Neural progenitor cell (in vitro differentiated cells): ENCODE results near the gene PKD2L1. TPM values are rescaled to one million over a fixed set of nuclear protein-coding genes. Genes with fewer than 3 reads are reported as not detected.

ENCODE experiments used
- DNase-seq: peaks from one replicate; pipeline ENCODE4 v3.0.0-alpha.2; 2016; ENCODE audit warnings: low spot score
- H2AFZ ChIP-seq: fragments of 200-600 bp; sonication (generic); replicated peaks from 2 replicates; pipeline ENCODE4 v1.6.1; 2016; ENCODE audit warnings: antibody characterized with exemption
- H3F3A ChIP-seq: fragments of 200-600 bp; sonication (generic); 2 replicates; pipeline ENCODE4 v1.6.1; 2016; ENCODE audit warnings: antibody characterized with exemption, low read depth
- H3K27ac ChIP-seq: fragments of 200-600 bp; sonication (generic); 2 replicates; pipeline ENCODE4 v1.5.1; 2016; ENCODE audit warnings: mild to moderate bottlenecking
- H3K27me3 ChIP-seq: fragments of 200-600 bp; sonication (generic); 2 replicates; pipeline ENCODE4 v1.6.1; 2016; ENCODE audit warnings: mild to moderate bottlenecking, moderate library complexity
- H3K36me3 ChIP-seq: fragments of 200-600 bp; sonication (generic); 2 replicates; pipeline ENCODE4 v1.5.1; 2016
- H3K4me1 ChIP-seq: fragments of 200-600 bp; sonication (generic); 2 replicates; pipeline ENCODE4 v1.6.1; 2016; ENCODE audit warnings: mixed run types
- H3K4me2 ChIP-seq: fragments of 200-600 bp; sonication (generic); 2 replicates; pipeline ENCODE4 v1.6.1; 2016
- H3K4me3 ChIP-seq: fragments of 200-600 bp; sonication (generic); 2 replicates; pipeline ENCODE4 v1.5.1; 2016
- H3K79me2 ChIP-seq: fragments of 200-600 bp; sonication (generic); 2 replicates; pipeline ENCODE4 v1.6.1; 2016; ENCODE audit warnings: low read depth
- H3K9ac ChIP-seq: fragments of 200-600 bp; sonication (generic); 2 replicates; pipeline ENCODE4 v1.6.1; 2016
- H3K9me3 ChIP-seq: fragments of 200-600 bp; sonication (generic); 2 replicates; pipeline ENCODE4 v1.5.1; 2016; ENCODE audit warnings: low read depth
- H4K20me1 ChIP-seq: fragments of 200-600 bp; sonication (generic); 2 replicates; pipeline ENCODE4 v1.6.1; 2016; ENCODE audit warnings: low read depth
- H3K27ac Mint-ChIP-seq: 3 replicates; pipeline ENCODE4 v1.8.0; 2021; ENCODE audit warnings: mixed read lengths
- H3K27me3 Mint-ChIP-seq: 2 replicates; pipeline ENCODE4 v1.8.0; 2022; ENCODE audit warnings: low read depth, mild to moderate bottlenecking, inconsistent platforms, moderate library complexity, mixed read lengths; ENCODE audit not compliant: insufficient read depth
- H3K36me3 Mint-ChIP-seq: 3 replicates; pipeline ENCODE4 v1.8.0; 2021; ENCODE audit warnings: mixed read lengths
- H3K4me1 Mint-ChIP-seq: 3 replicates; pipeline ENCODE4 v1.8.0; 2021; ENCODE audit warnings: mixed read lengths
- H3K4me3 Mint-ChIP-seq: 3 replicates; pipeline ENCODE4 v1.8.0; 2021; ENCODE audit warnings: mild to moderate bottlenecking, moderate library complexity, mixed read lengths
- H3K9me3 Mint-ChIP-seq: 3 replicates; pipeline ENCODE4 v1.8.0; 2020; ENCODE audit warnings: mixed read lengths
- EZH2 ChIP-seq: fragments of 200-600 bp; sonication (generic); IDR thresholded peaks from 2 replicates; pipeline ENCODE4 v1.6.1; 2017; ENCODE audit warnings: antibody characterized with exemption, mild to moderate bottlenecking, moderate library complexity
- EZH2phosphoT487 ChIP-seq: fragments of 200-600 bp; sonication (generic); IDR thresholded peaks from 2 replicates; pipeline ENCODE4 v1.6.1; 2017; ENCODE audit warnings: antibody characterized with exemption
- total RNA-seq: library from RNA; depleted of rRNA; stranded (reverse); fragments of >200 nt; gene quantifications from 2 replicates; pipeline ENCODE4 v1.2.3, GENCODE V29; 2015; ENCODE audit warnings: low replicate concordance
- TF ChIP-seq, protein P1 (sequence below): fragments of 200-600 bp; sonication (generic); IDR thresholded peaks from 2 replicates; pipeline ENCODE4 v1.5.1; 2017; ENCODE audit warnings: antibody characterized with exemption, mild to moderate bottlenecking

PKD2L1 gene
- total RNA-seq, 1 donor from 2014 or later: not detected

DNA sequence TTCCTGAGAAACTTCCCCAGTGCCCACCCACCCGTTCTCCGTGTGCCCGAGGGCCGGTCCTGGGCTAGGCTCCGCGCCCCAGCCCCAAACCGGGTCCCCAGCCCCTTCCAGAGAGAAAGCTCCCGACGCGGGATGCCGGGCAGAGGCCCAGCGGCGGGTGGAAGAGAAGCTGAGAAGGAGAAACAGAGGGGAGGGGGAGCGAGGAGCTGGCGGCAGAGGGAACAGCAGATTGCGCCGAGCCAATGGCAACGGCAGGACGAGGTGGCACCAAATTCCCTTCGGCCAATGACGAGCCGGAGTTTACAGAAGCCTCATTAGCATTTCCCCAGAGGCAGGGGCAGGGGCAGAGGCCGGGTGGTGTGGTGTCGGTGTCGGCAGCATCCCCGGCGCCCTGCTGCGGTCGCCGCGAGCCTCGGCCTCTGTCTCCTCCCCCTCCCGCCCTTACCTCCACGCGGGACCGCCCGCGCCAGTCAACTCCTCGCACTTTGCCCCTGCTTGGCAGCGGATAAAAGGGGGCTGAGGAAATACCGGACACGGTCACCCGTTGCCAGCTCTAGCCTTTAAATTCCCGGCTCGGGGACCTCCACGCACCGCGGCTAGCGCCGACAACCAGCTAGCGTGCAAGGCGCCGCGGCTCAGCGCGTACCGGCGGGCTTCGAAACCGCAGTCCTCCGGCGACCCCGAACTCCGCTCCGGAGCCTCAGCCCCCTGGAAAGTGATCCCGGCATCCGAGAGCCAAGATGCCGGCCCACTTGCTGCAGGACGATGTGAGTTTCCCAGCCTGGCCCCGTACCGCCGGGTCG, 16.9 kb upstream of the PKD2L1 start, which contains the start of gene SCD:
Gene SCD (plus strand): TSS at position 469 of the 803 bp plus-strand sequence. CDS start 272 bp downstream, at position 741.
- Mint-ChIP-seq H3K9me3 (no peaks in the 10 kb centered on the region), H3K4me3 (peak within 1 kb of the TSS; percentile 100), H3K27ac (peak within 1 kb of the TSS; percentile 91), H3K4me1 (peaks cover 69% of the 10 kb centered on the region), H3K36me3 (peaks cover 41% of the 10 kb centered on the region), H3K27me3 (peaks cover 11% of the 10 kb centered on the region)
- Histone ChIP-seq H3K27me3 (no peaks in the 10 kb centered on the region), H3K4me3 (peak within 1 kb of the TSS; percentile 84), H2AFZ (peak within 1 kb of the TSS; percentile 32), H3K9me3 (no peaks in the 10 kb centered on the region), H3K4me1 (peaks cover 41% of the 10 kb centered on the region), H3F3A (peaks cover 22% of the 10 kb centered on the region), H3K4me2 (peak within 1 kb of the TSS; percentile 92), H4K20me1 (peaks cover 47% of the 10 kb centered on the region), H3K27ac (peak within 1 kb of the TSS; percentile 100), H3K36me3 (peaks cover 9% of the 10 kb centered on the region), H3K79me2 (peaks cover 71% of the 10 kb centered on the region), H3K9ac (peak within 1 kb of the TSS; percentile 88)
- peak; percentile 97 for DNase-seq
- TF ChIP-seq EZH2 (no peak), EZH2phosphoT487 (peak; percentile 17)

DNA sequence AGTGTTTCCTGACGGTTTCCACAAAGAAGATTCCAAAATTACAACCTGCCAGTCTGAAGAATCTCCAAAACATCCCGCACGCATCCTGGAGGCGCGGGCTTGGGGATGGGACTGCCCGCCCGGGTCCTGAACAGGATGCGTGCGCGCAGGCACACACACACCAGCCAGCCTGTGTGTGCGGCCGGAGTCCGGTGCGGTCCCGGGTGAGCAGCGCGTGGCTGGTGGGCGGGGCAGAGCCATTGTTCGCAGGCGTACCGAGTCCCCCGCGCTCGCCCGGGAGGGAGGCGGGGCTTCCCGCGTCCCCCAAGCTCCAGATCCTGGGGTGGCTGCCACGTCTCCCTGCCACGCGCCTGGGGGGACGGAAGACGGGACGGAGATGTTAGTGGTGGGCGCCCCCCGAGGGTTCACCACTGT, 16.3 kb upstream of the PKD2L1 start:
- Mint-ChIP-seq H3K9me3 (no peaks in the 10 kb centered on the region), H3K36me3 (peaks cover 35% of the 10 kb centered on the region), H3K4me3 (peak overlapping the region; percentile 100), H3K27me3 (peaks cover 12% of the 10 kb centered on the region), H3K4me1 (peaks cover 69% of the 10 kb centered on the region), H3K27ac (peak overlapping the region; percentile 89)
- peak overlapping the region; percentile 84 for H3K4me3 ChIP-seq
- H3K36me3 ChIP-seq: peaks cover 3% of the 10 kb centered on the region
- peaks cover 41% of the 10 kb centered on the region for H4K20me1 ChIP-seq
- H3K27me3 ChIP-seq: no peaks in the 10 kb centered on the region
- peaks cover 37% of the 10 kb centered on the region for H3K4me1 ChIP-seq
- peak overlapping the region; percentile 32 for H2AFZ ChIP-seq
- peak overlapping the region; percentile 78 for H3K9ac ChIP-seq
- no peaks in the 10 kb centered on the region for H3K9me3 ChIP-seq
- peaks cover 65% of the 10 kb centered on the region for H3K79me2 ChIP-seq
- H3F3A ChIP-seq: peaks cover 27% of the 10 kb centered on the region
- TF ChIP-seq EZH2phosphoT487: no peak
- no peak for TF ChIP-seq EZH2
- TF ChIP-seq, protein P1, sequence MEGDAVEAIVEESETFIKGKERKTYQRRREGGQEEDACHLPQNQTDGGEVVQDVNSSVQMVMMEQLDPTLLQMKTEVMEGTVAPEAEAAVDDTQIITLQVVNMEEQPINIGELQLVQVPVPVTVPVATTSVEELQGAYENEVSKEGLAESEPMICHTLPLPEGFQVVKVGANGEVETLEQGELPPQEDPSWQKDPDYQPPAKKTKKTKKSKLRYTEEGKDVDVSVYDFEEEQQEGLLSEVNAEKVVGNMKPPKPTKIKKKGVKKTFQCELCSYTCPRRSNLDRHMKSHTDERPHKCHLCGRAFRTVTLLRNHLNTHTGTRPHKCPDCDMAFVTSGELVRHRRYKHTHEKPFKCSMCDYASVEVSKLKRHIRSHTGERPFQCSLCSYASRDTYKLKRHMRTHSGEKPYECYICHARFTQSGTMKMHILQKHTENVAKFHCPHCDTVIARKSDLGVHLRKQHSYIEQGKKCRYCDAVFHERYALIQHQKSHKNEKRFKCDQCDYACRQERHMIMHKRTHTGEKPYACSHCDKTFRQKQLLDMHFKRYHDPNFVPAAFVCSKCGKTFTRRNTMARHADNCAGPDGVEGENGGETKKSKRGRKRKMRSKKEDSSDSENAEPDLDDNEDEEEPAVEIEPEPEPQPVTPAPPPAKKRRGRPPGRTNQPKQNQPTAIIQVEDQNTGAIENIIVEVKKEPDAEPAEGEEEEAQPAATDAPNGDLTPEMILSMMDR: no peak
- peak overlapping the region; percentile 100 for H3K27ac ChIP-seq
- DNase-seq: peak; percentile 94
- H3K4me2 ChIP-seq: peak overlapping the region; percentile 92

DNA sequence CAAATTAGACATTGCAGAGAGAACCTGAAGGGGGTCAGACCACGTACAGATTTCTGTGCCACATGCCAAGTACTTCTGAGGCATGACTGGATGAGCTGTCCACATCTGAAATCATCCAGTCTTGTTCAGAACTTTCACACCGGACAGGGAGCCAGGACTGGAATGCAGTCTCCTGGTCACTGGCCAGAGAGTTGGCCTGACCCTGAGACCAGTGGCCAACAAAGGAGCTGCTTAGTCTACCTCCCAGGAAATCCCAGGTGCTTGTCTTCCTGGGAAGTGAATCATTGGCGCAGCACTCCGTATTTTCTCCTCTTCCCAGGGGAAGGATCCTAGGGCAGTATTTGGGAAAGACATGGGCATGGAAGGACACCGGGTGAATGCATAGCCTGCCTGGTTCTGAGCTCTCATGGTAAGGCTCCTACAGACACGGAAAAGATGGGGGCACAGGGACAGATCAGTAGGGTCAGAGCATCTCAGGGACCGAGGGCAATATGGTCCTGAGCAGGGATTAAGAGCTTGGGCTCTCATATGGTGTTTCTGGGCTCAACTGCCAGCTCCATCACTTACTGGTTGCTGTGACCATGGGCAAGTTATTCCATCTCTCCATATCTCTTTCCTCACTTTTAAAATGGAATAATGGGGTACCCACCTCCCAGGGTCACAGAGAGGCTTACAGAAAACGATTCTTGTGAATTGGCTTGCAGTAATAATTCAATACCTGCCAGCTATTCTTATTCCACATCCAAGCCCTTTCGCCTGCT, 15.7 kb upstream of the PKD2L1 start:
- Histone ChIP-seq H4K20me1 (peaks cover 35% of the 10 kb centered on the region), H3K4me1 (peaks cover 37% of the 10 kb centered on the region), H3K27ac (peak overlapping the region; percentile 100), H3K79me2 (peaks cover 59% of the 10 kb centered on the region), H3K27me3 (no peaks in the 10 kb centered on the region), H3F3A (peaks cover 33% of the 10 kb centered on the region), H2AFZ (peak overlapping the region; percentile 32), H3K4me2 (peak overlapping the region; percentile 92), H3K4me3 (peak overlapping the region; percentile 84), H3K9ac (peak overlapping the region; percentile 78), H3K36me3 (no peaks in the 10 kb centered on the region), H3K9me3 (no peaks in the 10 kb centered on the region)
- TF ChIP-seq, protein P1: no peak
- TF ChIP-seq EZH2: no peak
- TF ChIP-seq EZH2phosphoT487: no peak
- Mint-ChIP-seq H3K9me3 (no peaks in the 10 kb centered on the region), H3K27me3 (peaks cover 13% of the 10 kb centered on the region), H3K4me3 (peak overlapping the region; percentile 100), H3K36me3 (peaks cover 29% of the 10 kb centered on the region), H3K27ac (peak overlapping the region; percentile 89), H3K4me1 (peaks cover 69% of the 10 kb centered on the region)
- DNase-seq: peak; percentile 52
